ENCODE data around the gene MYH15.

Gene MYH15

GRCh38 chr3:108342837-108343486 is 167.4 kb downstream of the MYH15 start:
- peaks cover 2% of the 10 kb centered on the region; the same call in 1 of the 2 replicates for H3K4me1 ChIP-seq (ENCODE audit: control insufficient read depth, insufficient read depth, low read length)
- DNase-seq (ENCODE audit: low read depth, low spot score): no peak

GRCh38 chr3:108341911-108342310 is 168.5 kb downstream of the MYH15 start:
- Histone ChIP-seq H3K36me3 (ENCODE audit: control insufficient read depth, insufficient read depth, low read length) (no peaks in the 10 kb centered on the region), H3K27ac (ENCODE audit: low read length) (no peak overlapping the region)

More at GRCh38 chr3:108342837-108343486, 167.4 kb downstream of the MYH15 start:
- Histone ChIP-seq H3K27ac (ENCODE audit: low read length) (no peak overlapping the region), H3K36me3 (ENCODE audit: control insufficient read depth, insufficient read depth, low read length) (no peaks in the 10 kb centered on the region), H3K27me3 (ENCODE audit: control insufficient read depth, insufficient read depth, low read length) (no peaks in the 10 kb centered on the region), H3K4me3 (ENCODE audit: low read length) (no peak overlapping the region), H3K9me3 (ENCODE audit: control insufficient read depth, insufficient read depth, low read length) (no peaks in the 10 kb centered on the region)
- WGBS (ENCODE audit: insufficient coverage, insufficient read length): no CpG with 5 or more reads among the region's 4 CpGs

GRCh38 chr3:108338901-108339545 is 171.4 kb downstream of the MYH15 start:
- Histone ChIP-seq H3K4me1 (ENCODE audit: control insufficient read depth, insufficient read depth, low read length) (no peaks in the 10 kb centered on the region), H3K27me3 (ENCODE audit: control insufficient read depth, insufficient read depth, low read length) (no peaks in the 10 kb centered on the region), H3K27ac (ENCODE audit: low read length) (no peak overlapping the region), H3K9me3 (ENCODE audit: control insufficient read depth, insufficient read depth, low read length) (no peaks in the 10 kb centered on the region), H3K4me3 (ENCODE audit: low read length) (no peak overlapping the region), H3K36me3 (ENCODE audit: control insufficient read depth, insufficient read depth, low read length) (no peaks in the 10 kb centered on the region)
- DNase-seq (ENCODE audit: low read depth, low spot score): no peak

More at GRCh38 chr3:108341911-108342310, 168.5 kb downstream of the MYH15 start:
- Histone ChIP-seq H3K9me3 (ENCODE audit: control insufficient read depth, insufficient read depth, low read length) (no peaks in the 10 kb centered on the region), H3K4me1 (ENCODE audit: control insufficient read depth, insufficient read depth, low read length) (peaks cover 2% of the 10 kb centered on the region; the same call in 1 of the 2 replicates), H3K27me3 (ENCODE audit: control insufficient read depth, insufficient read depth, low read length) (no peaks in the 10 kb centered on the region), H3K4me3 (ENCODE audit: low read length) (no peak overlapping the region)
- no CpG with 5 or more reads among the region's 6 CpGs for WGBS (ENCODE audit: insufficient coverage, insufficient read length)
- DNase-seq (ENCODE audit: low read depth, low spot score): no peak

- H3K36me3 ChIP-seq (ENCODE audit: control insufficient read depth, insufficient read depth, low read length): no peaks in the 10 kb centered on the region
- no peak overlapping the region for H3K27ac ChIP-seq (ENCODE audit: low read length)
- no peaks in the 10 kb centered on the region for H3K27me3 ChIP-seq (ENCODE audit: control insufficient read depth, insufficient read depth, low read length)
- no peaks in the 10 kb centered on the region for H3K9me3 ChIP-seq (ENCODE audit: control insufficient read depth, insufficient read depth, low read length)
- no peak overlapping the region for H3K4me3 ChIP-seq (ENCODE audit: low read length)
- no peak for DNase-seq (ENCODE audit: low read depth, low spot score)
- WGBS (ENCODE audit: insufficient coverage, insufficient read length): no CpG with 5 or more reads among the region's 1 CpG
- no peaks in the 10 kb centered on the region for H3K4me1 ChIP-seq (ENCODE audit: control insufficient read depth, insufficient read depth, low read length)
Measured at GRCh38 chr3:108334701-108335100, 175.7 kb downstream of the MYH15 start.

GRCh38 chr3:108333961-108334360 is 176.4 kb downstream of the MYH15 start:
- no peak for DNase-seq (ENCODE audit: low read depth, low spot score)
- Histone ChIP-seq H3K27ac (ENCODE audit: low read length) (no peak overlapping the region), H3K4me3 (ENCODE audit: low read length) (no peak overlapping the region), H3K27me3 (ENCODE audit: control insufficient read depth, insufficient read depth, low read length) (no peaks in the 10 kb centered on the region), H3K4me1 (ENCODE audit: control insufficient read depth, insufficient read depth, low read length) (no peaks in the 10 kb centered on the region), H3K36me3 (ENCODE audit: control insufficient read depth, insufficient read depth, low read length) (no peaks in the 10 kb centered on the region), H3K9me3 (ENCODE audit: control insufficient read depth, insufficient read depth, low read length) (no peaks in the 10 kb centered on the region)
- WGBS (ENCODE audit: insufficient coverage, insufficient read length): no CpG with 5 or more reads among the region's 1 CpG

GRCh38 chr3:108331792-108332191 is 178.6 kb downstream of the MYH15 start:
- Histone ChIP-seq H3K27me3 (ENCODE audit: control insufficient read depth, insufficient read depth, low read length) (no peaks in the 10 kb centered on the region), H3K27ac (ENCODE audit: low read length) (no peak overlapping the region), H3K4me1 (ENCODE audit: control insufficient read depth, insufficient read depth, low read length) (no peaks in the 10 kb centered on the region), H3K36me3 (ENCODE audit: control insufficient read depth, insufficient read depth, low read length) (no peaks in the 10 kb centered on the region), H3K9me3 (ENCODE audit: control insufficient read depth, insufficient read depth, low read length) (no peaks in the 10 kb centered on the region), H3K4me3 (ENCODE audit: low read length) (no peak overlapping the region)
- WGBS (ENCODE audit: insufficient coverage, insufficient read length): no CpG with 5 or more reads among the region's 3 CpGs
- no peak for DNase-seq (ENCODE audit: low read depth, low spot score)

All from iPS DF 6.9 (cell line).